Skeletal muscle satellite cell (primary cell): ENCODE measurements around the gene LMTK3.
A peak's percentile ranks its signal among the peaks of the same experiment; 100 is the strongest.
"Not testable (repeated sequence)": the region's sequence is repeated elsewhere in the genome, so short reads cannot be mapped to it uniquely, and the experiment has no call there.

ENCODE experiments used
- H3K27me3 ChIP-seq: 2 replicates; pipeline ENCODE4 v1.7.0; 2013; ENCODE audit warnings: low read length; ENCODE audit not compliant: control insufficient read depth, insufficient read depth
- H3K36me3 ChIP-seq: 2 replicates; pipeline ENCODE4 v1.7.0; 2013; ENCODE audit warnings: mild to moderate bottlenecking, control low read depth, low read length; ENCODE audit not compliant: insufficient read depth
- H3K4me1 ChIP-seq: 2 replicates; pipeline ENCODE4 v1.7.0; 2013; ENCODE audit warnings: low read length; ENCODE audit not compliant: control insufficient read depth, insufficient read depth
- H3K4me2 ChIP-seq: 2 replicates; pipeline ENCODE4 v1.7.0; 2013; ENCODE audit warnings: mild to moderate bottlenecking, low read length
- H3K4me3 ChIP-seq: 2 replicates; pipeline ENCODE4 v1.7.0; 2013; ENCODE audit warnings: low read length
- H3K9ac ChIP-seq: 2 replicates; pipeline ENCODE4 v1.7.0; 2013; ENCODE audit warnings: mild to moderate bottlenecking, low read depth, low read length, moderate library complexity
- H3K9me3 ChIP-seq: replicated peaks from 2 replicates; pipeline ENCODE4 v1.7.0; 2013; ENCODE audit warnings: mild to moderate bottlenecking, control low read depth, low read length

Gene LMTK3

DNA sequence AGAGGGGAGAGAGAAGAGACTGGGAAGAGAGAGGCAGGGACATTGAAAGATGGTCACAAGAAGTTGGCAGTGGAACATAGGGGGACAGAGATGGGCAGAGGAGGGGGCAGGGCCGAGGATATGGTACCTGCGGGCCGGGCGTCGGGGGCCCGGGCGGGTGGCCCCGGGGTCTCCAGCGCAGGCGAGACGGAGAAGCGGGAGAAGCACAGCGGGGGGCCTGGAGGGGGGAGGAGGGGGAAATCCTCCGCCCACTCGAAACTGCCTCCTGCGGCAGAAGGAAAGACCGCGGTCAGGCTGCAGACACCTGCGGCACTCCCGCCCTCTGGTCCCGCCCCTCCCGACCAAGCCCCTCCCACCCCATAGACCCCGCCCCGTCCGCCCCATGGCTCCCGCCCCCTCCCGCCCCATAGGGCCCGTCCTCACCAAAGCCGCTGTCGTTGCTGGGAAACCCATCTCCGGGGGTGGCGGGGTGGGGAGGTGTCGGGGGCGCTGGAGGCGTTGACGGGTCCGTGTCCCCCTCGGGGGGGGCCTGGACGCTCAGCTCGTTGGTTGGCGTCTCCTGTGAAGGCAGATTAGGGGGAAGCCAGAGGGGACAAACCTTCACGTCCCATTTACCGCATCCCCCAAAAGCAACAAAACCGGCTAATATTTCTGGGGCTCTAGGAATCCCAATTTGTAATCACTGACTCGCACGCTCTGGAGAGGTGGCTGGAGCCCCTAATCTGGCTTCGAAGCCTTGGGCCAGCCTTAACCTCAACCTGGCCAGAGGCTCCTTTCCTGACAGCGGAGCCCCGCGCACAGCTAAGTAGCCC is 20.4 kb downstream of the LMTK3 start:
- Histone ChIP-seq H3K27me3 (peaks cover 21% of the 10 kb centered on the region), H3K4me3 (no peak overlapping the region)

DNA sequence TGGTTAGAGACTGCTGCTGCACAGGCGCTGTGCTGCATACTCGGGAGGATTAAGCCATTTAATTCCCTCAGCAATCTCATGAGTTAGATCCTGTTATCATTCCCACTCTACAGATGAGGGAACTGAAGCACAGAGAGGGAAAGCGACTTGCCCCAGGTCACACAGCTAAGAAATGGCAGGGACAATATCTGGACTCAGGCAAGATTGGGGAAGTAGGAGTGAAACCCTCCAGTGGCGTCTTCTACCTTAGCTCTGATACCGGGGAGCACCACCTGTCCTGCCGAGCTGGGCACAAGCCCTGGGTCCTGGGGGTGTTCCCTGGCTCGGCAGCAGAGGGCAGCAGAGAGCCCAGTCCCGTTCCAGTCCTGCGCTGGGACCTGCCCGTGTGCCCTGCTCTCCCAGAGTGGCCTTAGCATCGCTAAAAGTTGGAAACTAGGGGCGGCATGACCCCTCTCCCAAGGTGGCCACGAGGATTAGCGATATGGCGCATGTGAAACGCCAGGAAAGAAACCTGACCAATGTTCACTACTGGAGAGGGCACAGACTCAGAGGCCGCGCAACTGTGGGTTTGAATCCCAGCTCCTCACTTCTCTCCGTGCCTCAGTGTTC is 21.9 kb downstream of the LMTK3 start:
- Histone ChIP-seq H3K4me3 (no peak overlapping the region), H3K9me3 (no peaks in the 10 kb centered on the region), H3K4me2 (no peak overlapping the region), H3K27me3 (peaks cover 12% of the 10 kb centered on the region), H3K4me1 (peaks cover 22% of the 10 kb centered on the region), H3K9ac (no peak overlapping the region), H3K36me3 (no peaks in the 10 kb centered on the region)

More for the DNA sequence above, 20.4 kb downstream of the LMTK3 start:
- Histone ChIP-seq H3K9me3 (no peaks in the 10 kb centered on the region), H3K9ac (no peak overlapping the region), H3K36me3 (no peaks in the 10 kb centered on the region), H3K4me1 (peaks cover 21% of the 10 kb centered on the region), H3K4me2 (no peak overlapping the region)

DNA sequence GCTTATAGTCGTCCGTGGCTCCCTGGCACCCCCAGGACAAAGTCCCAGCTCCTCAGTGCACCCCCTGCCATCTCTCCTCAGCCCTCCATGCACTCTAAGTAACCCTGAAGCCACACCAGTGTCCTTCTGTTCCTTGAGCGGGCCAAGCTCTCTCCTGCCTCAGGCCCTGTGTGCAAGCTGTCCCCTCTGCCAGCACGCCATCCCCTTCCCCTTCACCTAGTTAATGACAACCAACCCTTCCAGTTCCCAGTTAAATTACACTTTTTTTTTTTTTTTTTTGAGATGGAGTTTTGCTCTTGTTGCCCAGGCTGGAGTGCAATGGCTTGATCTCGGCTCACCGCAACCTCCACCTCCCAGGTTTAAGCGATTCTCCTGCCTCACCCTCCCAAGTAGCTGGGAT is 23.2 kb downstream of the LMTK3 start:
- Histone ChIP-seq H3K4me1 (peaks cover 18% of the 10 kb centered on the region), H3K4me3 (peak overlapping the region; percentile 50), H3K4me2 (peak overlapping the region; percentile 68)
- not testable (repeated sequence) for H3K9me3 ChIP-seq, H3K36me3 ChIP-seq, H3K27me3 ChIP-seq, H3K9ac ChIP-seq

DNA sequence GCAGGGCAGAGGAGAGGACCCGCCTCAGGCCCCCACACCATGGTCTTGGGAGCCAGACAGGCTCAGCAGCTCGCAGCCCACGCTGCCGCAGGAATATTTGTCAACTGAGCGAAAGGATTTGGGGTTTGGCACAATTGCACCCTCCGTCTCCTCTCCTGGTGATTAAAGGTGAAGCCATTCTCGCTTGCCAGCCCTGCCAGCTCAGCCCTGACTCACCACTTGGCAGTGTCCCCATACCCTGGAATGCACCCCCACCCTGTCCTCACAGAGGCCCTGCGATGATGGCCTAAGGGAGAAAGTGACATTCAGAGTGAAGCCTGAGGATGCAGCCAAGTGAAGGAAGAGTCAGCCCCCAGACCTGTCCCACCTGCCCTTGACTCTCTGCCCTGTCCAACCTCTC is 23.7 kb downstream of the LMTK3 start:
- H3K36me3 ChIP-seq, result no peaks in the 10 kb centered on the region
- H3K4me2 ChIP-seq, result peak overlapping the region; percentile 68
- H3K4me1 ChIP-seq, result peaks cover 18% of the 10 kb centered on the region
- no peak overlapping the region for H3K9ac ChIP-seq
- H3K27me3 ChIP-seq, result peaks cover 8% of the 10 kb centered on the region
- no peaks in the 10 kb centered on the region for H3K9me3 ChIP-seq
- peak overlapping the region; percentile 50 for H3K4me3 ChIP-seq

DNA sequence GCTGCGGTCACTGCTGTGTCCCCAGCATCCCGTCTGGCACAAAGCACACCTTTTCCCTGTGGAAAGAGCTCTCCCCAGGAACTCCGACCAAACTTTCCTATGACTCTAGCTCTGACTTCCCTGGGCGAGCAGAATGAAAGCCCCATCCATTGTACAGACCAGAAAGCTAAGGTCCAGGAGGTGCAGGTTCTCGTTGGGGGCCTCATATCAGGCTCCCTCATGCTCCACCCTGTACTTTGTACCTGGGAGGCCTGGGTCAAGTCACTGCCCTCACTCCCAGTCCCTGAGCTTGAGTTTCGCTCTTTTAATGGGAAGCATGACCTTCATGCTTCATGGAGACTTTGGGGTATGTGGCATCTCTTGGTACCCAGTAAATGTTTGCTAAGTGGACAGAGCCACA is 24.1 kb downstream of the LMTK3 start:
- peaks cover 18% of the 10 kb centered on the region for H3K4me1 ChIP-seq
- H3K9ac ChIP-seq, result peak overlapping the region; percentile 6
- H3K27me3 ChIP-seq, result peaks cover 8% of the 10 kb centered on the region
- H3K4me3 ChIP-seq, result peak overlapping the region; percentile 19
- H3K4me2 ChIP-seq, result peak overlapping the region; percentile 68
- no peaks in the 10 kb centered on the region for H3K36me3 ChIP-seq
- H3K9me3 ChIP-seq, result no peaks in the 10 kb centered on the region

DNA sequence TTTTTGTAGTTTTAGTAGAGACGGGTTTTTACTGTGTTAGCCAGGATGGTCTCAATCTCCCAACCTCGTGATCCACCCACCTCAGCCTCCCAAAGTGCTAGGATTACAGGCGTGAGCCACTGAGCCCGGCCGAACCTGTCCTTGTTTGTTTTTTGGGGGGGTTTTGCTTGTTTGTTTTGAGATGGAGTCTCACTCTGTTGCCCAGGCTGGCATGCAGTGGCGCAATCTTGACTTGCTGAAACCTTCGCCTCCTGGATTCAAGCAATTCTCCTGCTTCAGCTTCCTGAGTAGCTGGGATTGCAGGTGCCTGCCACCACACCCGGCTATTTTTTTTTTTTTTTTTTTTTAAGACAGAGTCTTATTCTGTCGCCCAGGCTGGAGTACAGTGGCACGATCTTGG is 24.9 kb downstream of the LMTK3 start:
- H3K4me1 ChIP-seq, result peaks cover 24% of the 10 kb centered on the region
- not testable (repeated sequence) for H3K9me3 ChIP-seq, H3K36me3 ChIP-seq, H3K4me2 ChIP-seq, H3K27me3 ChIP-seq, H3K4me3 ChIP-seq, H3K9ac ChIP-seq

DNA sequence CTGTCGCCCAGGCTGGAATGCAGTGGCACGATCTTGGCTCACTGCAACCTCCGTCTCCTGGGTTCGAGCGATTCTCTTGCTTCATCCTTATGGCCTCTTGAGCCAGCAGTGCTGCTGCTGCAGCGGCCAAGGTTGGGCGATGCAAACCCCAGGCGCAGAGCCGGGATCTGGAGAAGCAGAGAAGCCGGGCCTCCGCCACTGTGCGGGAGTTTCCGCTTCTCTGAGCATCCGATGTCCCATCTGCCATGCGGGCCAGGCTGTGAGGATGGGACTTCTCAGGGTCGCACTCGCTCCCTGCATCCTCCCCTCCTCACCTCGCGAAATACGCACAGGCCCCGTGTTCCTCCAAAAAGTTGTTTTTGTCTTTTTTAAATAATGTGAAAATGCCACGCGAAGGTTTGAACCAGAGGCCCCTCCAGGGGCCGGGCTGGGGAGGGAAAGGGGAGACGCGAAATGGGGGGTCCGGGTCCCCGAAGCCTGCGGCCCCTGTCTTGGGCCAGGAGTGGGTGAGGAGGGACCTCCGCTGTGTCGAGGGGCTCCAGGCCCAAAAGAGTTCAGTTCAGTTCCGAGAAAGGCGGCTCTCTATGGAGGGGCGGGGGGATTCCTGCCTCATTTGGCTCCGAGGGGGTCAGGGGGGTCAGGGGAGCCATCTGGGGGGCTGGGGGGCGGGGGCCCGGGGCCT is 26.6 kb downstream of the LMTK3 start:
- Histone ChIP-seq H3K4me1 (peaks cover 36% of the 10 kb centered on the region), H3K4me3 (no peak overlapping the region), H3K4me2 (no peak overlapping the region), H3K27me3 (peaks cover 3% of the 10 kb centered on the region), H3K9ac (no peak overlapping the region), H3K36me3 (peaks cover 3% of the 10 kb centered on the region), H3K9me3 (no peaks in the 10 kb centered on the region)

DNA sequence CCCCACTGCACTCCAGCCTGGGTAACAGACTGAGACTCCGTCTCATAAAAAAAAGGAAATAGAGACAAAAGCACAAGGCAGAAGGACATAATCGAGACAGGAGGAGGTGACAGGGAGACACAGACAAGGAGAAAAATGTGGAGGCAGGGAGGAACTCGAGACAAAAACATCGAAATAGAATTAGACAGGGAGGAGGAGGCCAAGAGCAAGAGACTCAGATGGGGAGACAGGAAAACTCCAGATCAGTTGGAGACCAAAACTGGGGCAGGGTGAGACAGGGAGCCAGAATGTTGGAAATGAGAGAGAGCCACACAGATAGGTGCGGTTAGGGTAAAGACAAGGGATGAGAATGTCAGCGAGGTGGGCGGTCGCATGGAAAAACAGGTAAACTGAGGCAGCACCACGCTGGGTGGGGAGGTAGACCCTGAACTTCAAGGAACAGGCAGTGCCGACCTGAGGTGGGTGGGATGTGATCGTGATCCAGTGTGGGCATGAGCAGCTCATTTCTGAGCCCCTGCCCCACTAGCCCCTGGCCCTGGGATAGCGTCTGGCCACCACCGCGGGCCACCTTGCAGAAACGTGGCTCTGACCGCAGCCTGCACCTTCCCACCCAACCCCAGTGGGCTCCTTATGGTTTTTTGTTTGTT is 27.3 kb downstream of the LMTK3 start:
- no peak overlapping the region for H3K4me2 ChIP-seq
- H3K4me1 ChIP-seq, result peaks cover 42% of the 10 kb centered on the region
- H3K36me3 ChIP-seq, result peaks cover 9% of the 10 kb centered on the region
- H3K9me3 ChIP-seq, result no peaks in the 10 kb centered on the region
- no peak overlapping the region for H3K4me3 ChIP-seq
- H3K27me3 ChIP-seq, result no peaks in the 10 kb centered on the region
- H3K9ac ChIP-seq, result no peak overlapping the region

DNA sequence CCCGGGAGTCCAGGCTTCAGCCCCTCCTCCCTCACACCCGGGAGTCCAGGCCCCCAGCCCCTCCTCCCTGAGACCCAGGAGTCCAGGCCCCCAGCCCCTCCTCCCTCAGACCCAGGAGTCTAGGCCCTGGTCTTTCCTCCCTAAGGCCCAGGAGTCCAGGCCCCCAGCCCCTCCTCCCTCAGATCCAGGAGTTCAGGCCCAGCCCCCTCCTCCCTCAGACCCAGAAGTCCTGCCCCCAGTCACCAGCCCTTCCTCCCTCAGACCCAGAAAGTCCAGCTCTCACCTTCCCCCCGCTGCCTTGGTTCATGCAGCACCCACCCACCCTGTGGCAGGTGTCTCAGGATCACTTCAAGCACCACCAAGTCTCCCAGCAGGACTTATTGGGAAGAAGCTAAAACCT is 28.3 kb downstream of the LMTK3 start:
- Histone ChIP-seq H3K27me3 (no peaks in the 10 kb centered on the region), H3K4me3 (no peak overlapping the region), H3K9ac (no peak overlapping the region), H3K4me1 (peaks cover 40% of the 10 kb centered on the region), H3K4me2 (no peak overlapping the region), H3K36me3 (peaks cover 15% of the 10 kb centered on the region), H3K9me3 (no peaks in the 10 kb centered on the region)

DNA sequence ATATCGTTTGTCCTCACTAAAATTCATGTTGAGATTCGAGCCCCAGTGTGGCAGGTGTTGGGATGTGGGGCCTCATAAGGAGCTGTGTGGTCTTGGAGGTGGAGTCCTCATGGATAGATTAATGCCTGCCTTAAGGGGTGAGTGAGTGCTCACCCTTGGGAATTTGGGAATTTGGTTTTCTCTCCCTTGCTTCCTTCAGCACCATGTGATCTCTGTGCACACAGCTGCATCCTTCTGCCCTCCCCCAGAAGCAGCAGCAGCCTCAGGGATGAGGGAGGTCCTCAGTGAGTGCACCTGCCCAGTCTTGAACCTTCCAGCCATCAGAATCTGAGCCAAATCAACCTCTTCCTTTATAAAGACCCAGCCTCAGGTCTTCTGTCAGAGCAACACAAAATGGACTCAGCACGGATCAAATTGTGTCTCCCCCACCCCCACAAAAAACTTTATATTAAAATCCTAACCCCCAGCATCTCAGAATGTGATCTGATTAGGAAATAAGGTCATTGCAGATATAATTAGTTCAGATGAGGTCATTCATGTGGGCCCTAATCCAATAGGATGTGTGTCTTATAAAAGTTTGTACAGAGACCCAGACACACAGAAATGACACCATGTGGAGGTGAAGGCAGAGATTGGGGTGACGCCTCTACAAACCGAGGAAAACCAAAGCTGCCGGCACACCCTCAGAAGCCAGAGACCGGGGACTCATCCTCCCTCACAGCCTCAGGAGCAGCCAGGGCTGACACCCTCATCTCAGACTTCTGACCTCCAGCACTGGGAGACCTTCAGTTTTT is 29.6 kb downstream of the LMTK3 start:
- Histone ChIP-seq H3K27me3 (no peaks in the 10 kb centered on the region), H3K4me3 (no peak overlapping the region), H3K9ac (no peak overlapping the region), H3K9me3 (no peaks in the 10 kb centered on the region), H3K4me2 (no peak overlapping the region), H3K36me3 (peaks cover 26% of the 10 kb centered on the region), H3K4me1 (peaks cover 27% of the 10 kb centered on the region)
